NK-92 (cell line): ENCODE results near the gene ATG7.
"Not testable (repeated sequence)": the region's sequence is repeated elsewhere in the genome, so short reads cannot be mapped to it uniquely, and the experiment has no call there.

Experiments
- DNase-seq: peaks from one replicate; lab custom pipeline; 2025; ENCODE audit not compliant: unreplicated experiment; lab: John Stamatoyannopoulos, UW

The ATG7 gene

GRCh38 chr3:11459186-11459824 is 187.1 kb downstream of the ATG7 start:
- DNase-seq = no peak

DNA sequence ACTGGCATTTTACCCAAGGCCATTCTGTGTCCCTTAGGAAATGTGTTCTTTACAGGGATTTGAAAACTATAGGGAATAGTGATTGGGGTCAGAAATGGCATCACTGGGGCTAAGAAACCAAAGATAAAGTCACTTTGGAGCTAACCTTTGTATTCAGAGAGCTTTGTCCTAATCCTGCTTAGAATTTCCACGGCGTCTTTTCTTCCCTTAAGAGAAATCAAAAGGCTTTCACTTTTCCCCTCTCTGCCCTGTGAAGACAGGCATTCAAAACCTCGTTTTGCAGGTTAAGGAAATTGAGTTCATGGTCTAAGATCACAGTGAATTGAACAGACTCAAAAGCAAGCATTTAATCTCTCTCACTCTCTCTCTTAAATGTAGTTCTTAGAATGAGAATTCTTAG is 189.0 kb downstream of the ATG7 start:
- no peak for DNase-seq

DNA sequence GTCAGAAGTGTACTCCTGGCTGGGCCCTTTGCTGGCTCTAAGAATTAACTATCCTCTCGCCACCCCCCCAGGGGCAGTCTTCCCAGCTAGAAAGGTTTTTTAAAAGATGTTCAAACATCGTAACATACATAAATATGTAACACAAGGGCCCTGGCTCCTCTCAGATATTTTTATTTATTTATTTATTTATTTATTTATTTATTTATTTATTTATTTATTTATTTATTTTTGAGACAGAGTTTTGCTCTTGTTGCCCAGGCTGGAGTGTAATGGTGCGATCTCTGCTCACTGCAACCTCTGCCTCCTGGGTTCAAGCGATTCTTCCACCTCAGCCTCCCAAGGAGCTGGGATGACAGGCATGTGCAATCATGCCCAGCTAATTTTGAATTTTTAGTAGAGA is 190.5 kb downstream of the ATG7 start:
- DNase-seq = not testable (repeated sequence)

DNA sequence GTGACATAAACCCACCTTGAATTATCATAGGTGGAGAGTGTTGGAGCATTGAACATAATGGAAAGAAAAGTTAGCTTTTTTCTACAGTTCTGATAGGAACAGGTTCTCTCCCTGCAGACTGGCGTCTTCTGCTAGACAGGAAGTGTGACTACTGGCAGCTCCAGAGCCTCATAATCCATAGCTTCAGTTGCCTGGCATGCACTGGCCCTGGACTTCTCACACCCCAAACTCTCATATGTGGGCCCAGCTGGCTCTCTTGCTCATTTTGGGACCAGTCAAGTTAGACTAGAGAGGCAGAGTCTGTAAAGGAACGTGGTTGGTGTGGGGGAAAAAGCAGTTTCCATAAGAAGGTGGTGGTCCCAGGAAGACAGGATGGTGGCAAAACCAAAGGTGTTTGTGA is 191.4 kb downstream of the ATG7 start:
- DNase-seq = no peak

GRCh38 chr3:11464356-11464755 is 192.2 kb downstream of the ATG7 start:
- DNase-seq = no peak

DNA sequence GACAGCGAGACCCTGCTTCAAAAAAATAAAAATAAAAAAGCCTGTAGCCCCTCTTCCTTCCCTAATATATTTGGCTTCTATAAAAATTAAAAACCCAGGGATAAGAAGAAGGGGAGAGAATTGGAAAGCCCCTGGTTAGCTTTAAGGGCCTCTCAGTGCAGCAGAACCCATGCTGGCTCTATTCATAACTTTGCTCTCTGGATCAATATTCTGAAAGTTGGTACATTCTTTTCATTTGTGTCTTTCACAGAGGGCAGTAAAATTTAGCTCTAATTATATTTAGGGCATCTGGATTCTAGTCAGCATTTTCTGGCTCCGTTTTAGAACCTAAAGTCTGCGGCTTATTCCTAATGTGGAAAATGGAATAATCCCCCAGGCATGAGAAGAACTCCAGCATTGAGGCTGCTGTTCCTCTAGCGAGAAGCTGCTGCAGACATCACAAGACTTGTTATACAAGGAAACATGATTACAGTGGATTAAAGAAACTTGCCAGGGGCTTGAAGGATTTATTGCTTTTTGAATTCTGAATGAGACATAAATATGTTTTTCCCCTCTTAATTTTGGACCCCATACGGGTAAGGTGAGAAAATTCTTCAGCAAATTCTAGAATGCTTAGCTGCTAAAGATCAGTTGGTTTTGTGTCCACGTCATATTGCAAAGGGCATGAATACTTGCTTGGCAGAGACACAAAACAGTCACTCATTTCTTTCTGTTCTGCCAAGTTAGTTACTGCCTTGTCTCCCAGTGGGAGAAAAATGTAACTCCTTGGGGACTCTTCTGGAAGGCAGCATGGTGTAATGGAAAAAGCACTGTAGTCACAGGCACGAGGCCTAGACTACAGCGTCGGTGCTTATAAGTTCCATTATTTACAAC is 193.8 kb downstream of the ATG7 start:
- DNase-seq = no peak

GRCh38 chr3:11467875-11468274 is 195.7 kb downstream of the ATG7 start:
- DNase-seq = no peak

DNA sequence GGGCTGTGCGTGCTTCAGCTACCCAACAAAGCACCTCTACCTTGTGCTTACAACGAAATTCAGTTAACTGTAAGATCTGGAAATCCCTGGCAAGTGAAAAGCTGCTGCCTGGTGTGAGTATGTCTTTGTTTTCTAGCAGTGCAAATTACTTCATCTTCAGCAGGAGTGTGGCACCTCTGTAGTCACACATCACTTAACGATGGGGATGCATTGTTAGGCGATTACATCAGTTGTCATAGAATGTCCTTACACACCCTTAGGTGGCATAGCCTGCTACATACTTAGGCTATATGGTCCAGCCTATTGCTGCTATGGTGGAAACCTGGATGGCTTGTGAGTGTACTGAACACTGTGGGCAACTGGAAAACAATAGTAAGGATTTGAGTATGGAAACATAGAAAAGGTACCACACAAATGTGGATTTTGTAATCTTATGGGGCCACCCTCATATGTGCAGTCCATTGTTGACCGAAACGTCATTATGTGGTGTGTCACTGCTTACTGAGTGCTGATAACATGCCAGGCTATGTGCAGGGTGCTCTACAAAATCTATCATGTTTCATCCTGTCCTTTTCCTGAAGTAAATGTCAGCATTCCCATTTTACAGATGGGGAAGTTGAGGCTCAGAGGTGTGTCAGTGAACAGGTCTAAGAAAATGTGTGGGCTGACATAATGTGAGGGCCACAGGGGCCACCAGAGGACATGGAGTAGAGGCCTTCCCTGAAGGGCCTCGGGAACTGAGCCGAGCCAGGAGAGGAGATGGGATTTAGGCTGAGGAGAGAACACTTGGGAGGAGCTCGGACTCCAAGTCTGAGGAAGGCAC is 198.0 kb downstream of the ATG7 start:
- DNase-seq = no peak

GRCh38 chr3:11475324-11475723 is 203.1 kb downstream of the ATG7 start:
- DNase-seq = no peak

DNA sequence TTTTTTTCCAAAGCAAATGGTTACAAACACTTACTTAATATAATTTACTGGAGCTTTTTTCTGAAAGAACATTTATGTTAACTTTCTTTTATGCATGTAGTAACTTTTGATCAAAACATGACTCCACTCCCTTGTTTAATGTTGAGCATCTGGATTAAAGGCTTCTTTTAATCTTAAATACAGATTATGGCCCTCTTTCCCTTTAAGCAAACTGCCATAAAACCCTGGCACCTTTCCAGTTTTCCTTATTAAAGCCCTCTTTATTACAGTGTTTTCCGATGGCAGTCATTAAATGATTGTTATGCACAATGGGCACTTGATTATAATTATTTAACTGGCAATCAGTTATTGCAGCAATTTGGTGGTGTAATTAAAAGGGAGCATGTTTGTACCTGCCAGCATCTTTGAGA is 204.5 kb downstream of the ATG7 start:
- no peak for DNase-seq

DNA sequence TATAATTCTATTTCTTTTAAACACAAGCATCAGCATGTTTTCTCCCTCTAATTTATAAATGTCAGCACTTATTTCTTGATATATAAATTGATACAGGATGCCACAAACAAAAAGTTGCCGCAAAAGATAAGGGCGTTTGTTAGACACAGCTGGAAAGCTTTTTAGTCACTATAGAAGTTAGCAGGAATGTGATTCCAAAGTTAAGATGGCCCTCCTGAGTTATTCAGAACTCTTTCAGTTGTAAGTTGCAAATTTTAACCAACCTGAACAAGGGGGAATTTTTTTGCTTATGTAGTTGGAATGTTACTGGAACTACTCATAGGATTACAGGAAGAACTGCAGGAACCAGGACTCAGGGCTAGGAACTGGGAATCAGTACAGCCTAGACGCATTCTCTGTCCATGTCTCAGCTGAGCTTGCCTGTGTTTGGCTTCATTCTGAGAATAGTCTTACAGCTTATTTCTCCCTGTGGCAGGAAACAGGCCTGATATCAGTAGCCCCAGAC is 205.3 kb downstream of the ATG7 start:
- DNase-seq = no peak

DNA sequence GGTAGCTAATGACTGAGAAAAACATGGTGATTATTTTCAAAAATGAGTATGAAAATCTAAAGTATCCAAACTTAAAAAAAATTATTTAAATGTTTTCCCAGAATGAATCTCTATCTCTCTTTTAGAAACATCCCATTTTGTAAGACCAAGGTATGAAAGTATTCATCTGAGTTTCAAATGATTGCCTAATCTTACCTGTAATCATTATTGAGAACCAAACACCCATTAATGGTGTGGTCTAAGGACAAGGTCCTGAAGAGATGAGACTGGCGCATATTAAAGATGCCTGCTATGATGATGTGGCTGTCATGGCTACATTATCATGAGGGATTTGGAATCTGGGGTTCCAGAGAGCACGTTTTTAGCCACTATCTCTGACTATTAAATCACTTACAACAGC is 206.0 kb downstream of the ATG7 start:
- DNase-seq = no peak

- no peak for DNase-seq
These were observed 207.0 kb downstream of the ATG7 start for GRCh38 chr3:11479221-11479620.

DNA sequence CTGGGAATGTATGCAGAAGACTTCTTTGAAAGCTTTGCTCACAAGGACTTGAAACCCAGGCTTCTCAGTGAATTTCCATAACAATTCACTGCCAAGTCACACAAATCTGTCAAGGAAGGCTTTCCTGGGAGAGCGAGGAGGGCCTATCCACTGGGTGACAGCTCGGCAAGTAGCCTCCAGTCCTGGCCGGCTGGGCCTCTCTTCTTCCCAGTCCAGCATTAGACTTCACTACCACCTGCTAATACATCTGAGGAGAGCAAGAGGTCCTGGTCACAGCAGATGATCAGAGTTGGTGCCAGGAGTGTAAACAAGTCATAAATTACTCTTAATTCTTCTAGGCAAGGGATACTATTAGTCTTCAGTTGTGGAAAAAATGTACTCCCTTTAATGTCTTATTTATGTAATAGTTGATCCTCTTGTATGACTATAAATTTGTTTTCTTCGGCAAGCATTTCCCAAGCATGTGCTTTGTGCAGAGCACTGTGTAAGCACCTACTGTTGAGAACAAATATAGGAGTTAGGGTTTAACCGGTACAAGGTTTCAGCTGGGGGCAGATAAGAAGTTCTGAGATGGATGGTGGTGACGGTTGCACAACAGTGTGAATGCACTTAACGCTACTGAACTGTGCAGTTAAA is 208.6 kb downstream of the ATG7 start:
- DNase-seq = no peak

DNA sequence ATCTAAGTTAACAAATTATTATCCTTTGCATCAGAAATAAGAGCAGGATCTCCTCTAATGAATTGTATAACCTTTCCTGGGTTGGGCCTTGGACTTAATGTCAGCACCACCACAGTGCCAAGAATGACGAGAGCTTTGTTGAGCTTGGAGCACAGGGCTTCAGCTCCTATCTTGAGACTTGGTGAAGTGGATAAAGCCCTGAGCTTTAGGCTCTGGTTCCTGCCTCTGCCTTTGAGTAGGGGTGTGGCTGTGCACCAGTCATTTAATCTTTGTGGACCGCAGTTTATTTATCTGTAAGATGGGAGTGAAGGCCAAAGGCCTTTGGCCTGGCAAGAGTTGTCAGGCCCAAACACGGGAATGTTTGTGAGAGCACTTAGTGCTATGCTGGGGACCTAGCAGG is 209.4 kb downstream of the ATG7 start:
- DNase-seq = no peak

DNA sequence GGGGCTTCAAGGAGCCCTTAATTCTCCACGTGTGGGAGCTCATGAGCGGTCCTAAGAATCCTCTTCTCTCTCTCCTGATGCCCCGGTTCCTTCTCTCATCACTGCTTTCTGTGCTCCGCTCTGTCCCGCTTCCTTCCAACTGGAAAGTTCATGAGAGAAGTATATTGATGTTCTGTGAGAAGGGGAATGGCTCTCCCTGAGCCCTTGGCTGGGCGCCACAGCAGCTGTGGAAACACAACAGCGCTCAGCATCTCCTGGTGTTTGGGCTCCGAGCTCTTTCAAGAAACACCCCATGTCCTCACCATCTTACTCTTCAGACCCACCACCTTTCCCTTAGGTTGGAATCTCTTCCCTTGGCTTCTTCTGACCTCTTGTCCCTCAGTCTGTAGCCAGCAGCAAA is 209.8 kb downstream of the ATG7 start:
- DNase-seq = no peak

GRCh38 chr3:11488356-11488755 is 216.2 kb downstream of the ATG7 start:
- not testable (repeated sequence) for DNase-seq

- DNase-seq = no peak
These were observed 222.1 kb downstream of the ATG7 start for GRCh38 chr3:11494131-11494916.

GRCh38 chr3:11495948-11496557 is 223.9 kb downstream of the ATG7 start:
- no peak for DNase-seq

GRCh38 chr3:11498177-11498576 is 226.0 kb downstream of the ATG7 start:
- DNase-seq = no peak
